Daoy (cell line): Measurements from ENCODE around the gene METTL23. TPM values are rescaled to one million over a fixed set of nuclear protein-coding genes. Genes with fewer than 3 reads are reported as not detected.

Experiments used
- DNase-seq: peaks from one replicate; pipeline ENCODE4 v3.0.0-alpha.2; 2015; ENCODE audit warnings: low read depth
- total RNA-seq: library from RNA; depleted of rRNA; stranded (reverse); fragments of >200 nt; shearing (Covaris generic); gene quantifications from 2 replicates; pipeline ENCODE4 v1.2.3, GENCODE V29; 2014; rRNA removed

Gene METTL23
- total RNA-seq, 1 experiment from 2014 or later: 36.5 TPM

- DNase-seq: no peak
These were observed 30.6 kb downstream of the METTL23 start for GRCh38 chr17:76757256-76757655.

- DNase-seq: no peak
These were observed 31.9 kb downstream of the METTL23 start for GRCh38 chr17:76758570-76758969.

GRCh38 chr17:76772842-76773525, 46.3 kb downstream of the METTL23 start:
- DNase-seq: peak; percentile 94

DNA sequence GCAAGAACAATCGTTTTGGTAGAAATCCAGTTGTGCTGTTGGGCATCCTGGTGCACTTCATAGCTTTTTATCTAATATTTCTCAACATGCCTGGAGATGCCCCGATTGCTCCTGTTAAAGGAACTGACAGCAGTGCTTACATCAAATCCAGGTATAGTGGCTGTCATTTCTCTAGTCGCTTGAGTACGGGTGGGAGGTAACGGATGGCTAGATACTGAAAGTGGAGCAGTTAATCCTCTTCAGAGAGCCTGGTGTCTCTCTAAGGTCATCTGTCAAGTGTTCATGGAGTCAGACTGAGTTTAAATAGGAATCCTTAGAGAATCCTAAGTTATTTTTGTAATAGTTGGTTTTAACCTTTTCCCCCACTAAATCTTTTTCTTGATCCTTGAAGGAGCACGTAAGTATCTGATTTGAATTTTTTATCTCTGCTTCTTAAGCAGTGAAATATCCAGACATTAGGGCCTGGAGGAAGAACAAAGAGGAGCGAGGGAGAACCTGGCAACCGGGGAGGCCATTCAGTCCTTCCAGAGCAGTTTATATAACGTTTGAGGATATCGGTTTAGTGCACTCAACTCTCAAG, 48.5 kb downstream of the METTL23 start:
- no peak for DNase-seq

- DNase-seq: no peak
These were observed 54.7 kb downstream of the METTL23 start for GRCh38 chr17:76781056-76781982.

DNA sequence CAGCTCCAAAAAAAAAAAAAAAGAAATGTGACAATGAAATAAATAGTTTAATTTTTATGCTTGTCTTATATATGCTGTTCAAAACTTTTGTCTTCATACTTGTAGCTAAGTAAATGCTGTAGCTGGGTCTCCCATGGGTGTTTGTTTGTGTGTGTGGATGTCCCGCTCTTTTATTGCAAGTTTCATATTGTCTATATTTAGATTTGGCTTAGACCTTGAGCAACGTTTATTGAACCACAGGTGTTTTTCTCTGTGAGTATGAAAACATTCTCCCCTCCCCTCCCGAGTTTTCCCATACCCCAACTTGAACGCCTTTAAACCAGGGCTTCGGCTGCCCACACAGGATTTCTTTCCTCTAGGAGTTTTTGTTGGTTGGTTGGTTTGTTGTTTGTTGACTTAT, 56.5 kb downstream of the METTL23 start:
- DNase-seq: no peak

Other genes with a start within 250 kb of the METTL23 start
- 26.6 and 35.5 TPM in 2 replicates for gene RHBDF2, start 225.4 kb upstream of the METTL23 start, total RNA-seq
- 8.3 and 16.0 TPM in 2 replicates for gene CYGB, start 189.1 kb upstream of the METTL23 start, total RNA-seq
- gene PRCD, start 186.8 kb upstream of the METTL23 start, total RNA-seq: 0.51 TPM in 1 of 2 replicates, not detected in the other
- gene ST6GALNAC2, start 141.0 kb upstream of the METTL23 start, total RNA-seq: 0.24 and 0.40 TPM in 2 replicates
- not detected in 2 replicates for gene ST6GALNAC1, start 83.1 kb upstream of the METTL23 start, total RNA-seq
- gene MXRA7, start 15.9 kb upstream of the METTL23 start, total RNA-seq: 166 and 171 TPM in 2 replicates
- 36.2 and 38.9 TPM in 2 replicates for gene JMJD6, start 233 bp upstream of the METTL23 start, total RNA-seq
- gene SRSF2, start 10.5 kb downstream of the METTL23 start, total RNA-seq: 359 and 429 TPM in 2 replicates
- gene MFSD11, start 11.3 kb downstream of the METTL23 start, total RNA-seq: 21.4 and 37.6 TPM in 2 replicates
- gene MGAT5B, start 141.6 kb downstream of the METTL23 start, total RNA-seq: 4.1 and 5.4 TPM in 2 replicates